Endothelial cell of umbilical vein (primary cell): ENCODE measurements around the gene RAD50. TPM values are rescaled to one million over a fixed set of nuclear protein-coding genes. Genes with fewer than 3 reads are reported as not detected.

Experiments used
- BruUV-seq: library from RNA; stranded (reverse); fragments of 400-500 nt; replicated peaks from 2 replicates; lab custom pipeline; 2021; lab: Mats Ljungman, UMichigan
- CTCF ChIA-PET: fragments of 300-600, 350-600 bp; sonication (Branson Sonifier 250); formaldehyde crosslinking; loops from one replicate; lab custom pipeline; 2021; ENCODE audit warnings: antibody characterized with exemption, inconsistent platforms; lab: Charles Lee
- POLR2A ChIA-PET: fragments of 300-600, 350-600 bp; sonication (Branson Sonifier 250); formaldehyde crosslinking; loops from one replicate; lab custom pipeline; 2021; ENCODE audit warnings: antibody characterized with exemption, inconsistent platforms; lab: Charles Lee
- DNase-seq: peaks from one replicate; pipeline ENCODE4 v3.0.0-alpha.2; 2011; ENCODE audit warnings: low read depth, low spot score
- FAIRE-seq: peaks from 2 replicates; lab custom pipeline; 2011; peaks lifted over from hg19 to GRCh38; lab: Jason Lieb, UNC
- H2AFZ ChIP-seq: 2 replicates; pipeline ENCODE4 v1.6.0; 2012; ENCODE audit warnings: low read depth, low read length, control low read depth, inconsistent platforms
- H3K27ac ChIP-seq: 2 replicates; pipeline ENCODE4 v1.5.1; 2011; ENCODE audit warnings: low read depth, mild to moderate bottlenecking, control low read depth, low read length, moderate library complexity; ENCODE audit not compliant: insufficient read depth
- H3K27me3 ChIP-seq, 2 experiments: 2 replicates each; pipeline versions ENCODE4 v1.6.0 to v1.6.1; 2011; ENCODE audit warnings: low read length in 2 of 2, mixed read lengths in 1 of 2; ENCODE audit not compliant: control insufficient read depth in 2 of 2, insufficient read depth in 2 of 2
- H3K36me3 ChIP-seq, 2 experiments: 2 replicates in 1 of 2; 3 replicates in 1 of 2; pipeline ENCODE4 v1.5.1; 2011; ENCODE audit warnings: low read length in 2 of 2, mild to moderate bottlenecking in 1 of 2, moderate library complexity in 1 of 2; ENCODE audit not compliant: control insufficient read depth in 2 of 2, insufficient read depth in 2 of 2; ENCODE audit errors: extremely low read depth in 1 of 2
- H3K4me1 ChIP-seq: 3 replicates; pipeline ENCODE4 v1.5.1; 2011; ENCODE audit warnings: mild to moderate bottlenecking, low read length; ENCODE audit not compliant: control insufficient read depth, insufficient read depth; ENCODE audit errors: extremely low read depth
- H3K4me2 ChIP-seq: 2 replicates; pipeline ENCODE4 v1.6.1; 2011; ENCODE audit warnings: low read length, control low read depth, mixed read lengths; ENCODE audit not compliant: insufficient read depth
- H3K4me3 ChIP-seq, 3 experiments: fragments of 200-600 bp in 1 of 3; sonication (generic), shearing (Covaris generic) in 1 of 3; replicated peaks in 1 of 3; 2 replicates each; pipeline ENCODE4 v1.5.1; 2011 to 2016; ENCODE audit warnings: control low read depth in 3 of 3, low read length in 3 of 3, mild to moderate bottlenecking in 2 of 3, inconsistent platforms in 1 of 3, low read depth in 1 of 3, moderate library complexity in 1 of 3; ENCODE audit not compliant: insufficient read depth in 1 of 3
- H3K79me2 ChIP-seq: 2 replicates; pipeline ENCODE4 v1.6.0; 2012; ENCODE audit warnings: low read length, inconsistent platforms; ENCODE audit not compliant: control insufficient read depth, insufficient read depth
- H3K9ac ChIP-seq: replicated peaks from 2 replicates; pipeline ENCODE3; 2011; ENCODE audit warnings: low read length, control low read depth; ENCODE audit not compliant: insufficient read depth; ENCODE audit errors: extremely low read depth
- H3K9me1 ChIP-seq: replicated peaks from 3 replicates; pipeline ENCODE4 v1.6.0; 2011; ENCODE audit warnings: mild to moderate bottlenecking, low read length; ENCODE audit not compliant: control insufficient read depth, insufficient read depth; ENCODE audit errors: extremely low read depth
- H3K9me3 ChIP-seq: replicated peaks from 2 replicates; pipeline ENCODE4 v1.5.1; 2012; ENCODE audit warnings: low read length, inconsistent platforms; ENCODE audit not compliant: control insufficient read depth, insufficient read depth
- H4K20me1 ChIP-seq: replicated peaks from 2 replicates; pipeline ENCODE3; 2011; ENCODE audit warnings: mild to moderate bottlenecking, low read length; ENCODE audit not compliant: control insufficient read depth, insufficient read depth; ENCODE audit errors: extremely low read depth
- EZH2 ChIP-seq: IDR thresholded peaks from 2 replicates; pipeline ENCODE4 v1.6.1; 2012; ENCODE audit warnings: borderline replicate concordance, low read depth, mild to moderate bottlenecking, moderate library complexity, low read length, inconsistent platforms; ENCODE audit not compliant: severe bottlenecking
- FOS ChIP-seq: IDR thresholded peaks from 2 replicates; pipeline ENCODE4 v1.6.1; 2011; ENCODE audit warnings: mild to moderate bottlenecking, low read length, moderate library complexity, borderline replicate concordance; ENCODE audit not compliant: insufficient read depth
- GATA2 ChIP-seq: IDR thresholded peaks from 2 replicates; pipeline ENCODE4 v1.7.0; 2011; ENCODE audit warnings: low read depth, mild to moderate bottlenecking, moderate library complexity, mixed read lengths, low read length; ENCODE audit not compliant: insufficient read length, insufficient read depth
- JUN ChIP-seq: IDR thresholded peaks from 2 replicates; pipeline ENCODE4 v1.6.1; 2011; ENCODE audit warnings: borderline replicate concordance, low read depth; ENCODE audit not compliant: insufficient read length, insufficient read depth
- MYC ChIP-seq: IDR thresholded peaks from one replicate; pipeline ENCODE4 v1.6.1; 2011; ENCODE audit warnings: mild to moderate bottlenecking, low read depth, low read length
- POLR2A ChIP-seq: IDR thresholded peaks from 2 replicates; pipeline ENCODE4 v1.6.1; 2012; ENCODE audit warnings: low read depth, mild to moderate bottlenecking, control low read depth, low read length
- POLR2AphosphoS5 ChIP-seq: IDR thresholded peaks from 2 replicates; pipeline ENCODE4 v1.6.1; 2012; ENCODE audit warnings: low read depth, mild to moderate bottlenecking, control low read depth, low read length, moderate library complexity; ENCODE audit not compliant: insufficient read depth
- dilution Hi-C: fragments of 300-500 bp; cut with MboI; formaldehyde crosslinking; loops from one replicate; pipeline ENCODE4 v1.15.0; 2019; ENCODE audit warnings: low sequenced_read_pairs; ENCODE audit not compliant: extremely low pct_ligation_motif_present
- intact Hi-C: fragments of 100-400 bp; cut with micrococcal nuclease; formaldehyde crosslinking; loops from one replicate; pipeline ENCODE4 v1.10.0; 2022
- polyA plus RNA-seq, 4 experiments: library from polyadenylated mRNA; depleted of rRNA in 3 of 4; stranded (reverse) in 3 of 4; unstranded in 1 of 4; fragments of >200 nt; gene quantifications; 2 replicates each; pipeline versions ENCODE4 v1.2.1 to v1.2.3, GENCODE V29; 2011 to 2012; ENCODE audit warnings: missing spikeins in 1 of 4
- total RNA-seq: library from RNA; stranded (reverse); gene quantifications from 2 replicates; pipeline ENCODE4 v1.2.3, GENCODE V29; 2021
- TF ChIP-seq, protein P1 (sequence below), 2 donors: IDR thresholded peaks; 1 replicate in 1 of 2; 2 replicates in 1 of 2; pipeline ENCODE4 v1.5.1; 2011; ENCODE audit warnings: low read length in 2 of 2, mild to moderate bottlenecking in 2 of 2, moderate library complexity in 2 of 2, control low read depth in 1 of 2, inconsistent platforms in 1 of 2, low read depth in 1 of 2; ENCODE audit not compliant: insufficient read depth in 1 of 2; ENCODE audit errors: extremely low read depth in 1 of 2
- TF ChIP-seq, protein P2 (sequence below): IDR thresholded peaks from 2 replicates; pipeline ENCODE4 v1.6.1; 2011; ENCODE audit not compliant: insufficient read depth, insufficient read length

The RAD50 gene
- total and polyA plus RNA-seq, 2 donors (not counting 3 experiments of a cell fraction or from before 2014, with no cell fraction given) = 6.1 to 20.4 TPM

GRCh38 chr5:132675936-132676689, 119.3 kb downstream of the RAD50 start:
- intact Hi-C loops = loop anchor here (1.0 kb wide), 1 partner anchor 13 kb away; no protein-coding TSS in a partner anchor
- no TSS peak for BruUV-seq
- Histone ChIP-seq H2AFZ (no peak overlapping the region), H3K4me3 (no peak overlapping the region), H3K4me2 (no peak overlapping the region), H3K9ac (no peak overlapping the region), H3K27ac (no peak overlapping the region), H3K36me3 (no peaks in the 10 kb centered on the region), H3K9me1 (no peaks in the 10 kb centered on the region), H3K9me3 (no peaks in the 10 kb centered on the region), H4K20me1 (no peaks in the 10 kb centered on the region), H3K4me1 (peaks cover 13% of the 10 kb centered on the region), H3K79me2 (no peaks in the 10 kb centered on the region), H3K27me3 (no peaks in the 10 kb centered on the region)
- FAIRE-seq (no peak), DNase-seq (no peak)
- POLR2A ChIA-PET = no interaction called here
- dilution Hi-C loops = no loop called here
- TF ChIP-seq FOS (no peak), POLR2A (no peak), EZH2 (no peak), MYC (no peak), POLR2AphosphoS5 (no peak), JUN (no peak), GATA2 (no peak)
- TF ChIP-seq, protein P1, sequence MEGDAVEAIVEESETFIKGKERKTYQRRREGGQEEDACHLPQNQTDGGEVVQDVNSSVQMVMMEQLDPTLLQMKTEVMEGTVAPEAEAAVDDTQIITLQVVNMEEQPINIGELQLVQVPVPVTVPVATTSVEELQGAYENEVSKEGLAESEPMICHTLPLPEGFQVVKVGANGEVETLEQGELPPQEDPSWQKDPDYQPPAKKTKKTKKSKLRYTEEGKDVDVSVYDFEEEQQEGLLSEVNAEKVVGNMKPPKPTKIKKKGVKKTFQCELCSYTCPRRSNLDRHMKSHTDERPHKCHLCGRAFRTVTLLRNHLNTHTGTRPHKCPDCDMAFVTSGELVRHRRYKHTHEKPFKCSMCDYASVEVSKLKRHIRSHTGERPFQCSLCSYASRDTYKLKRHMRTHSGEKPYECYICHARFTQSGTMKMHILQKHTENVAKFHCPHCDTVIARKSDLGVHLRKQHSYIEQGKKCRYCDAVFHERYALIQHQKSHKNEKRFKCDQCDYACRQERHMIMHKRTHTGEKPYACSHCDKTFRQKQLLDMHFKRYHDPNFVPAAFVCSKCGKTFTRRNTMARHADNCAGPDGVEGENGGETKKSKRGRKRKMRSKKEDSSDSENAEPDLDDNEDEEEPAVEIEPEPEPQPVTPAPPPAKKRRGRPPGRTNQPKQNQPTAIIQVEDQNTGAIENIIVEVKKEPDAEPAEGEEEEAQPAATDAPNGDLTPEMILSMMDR (IDR thresholded peaks at IDR 0.05; ENCODE audit: extremely low read depth in 1 of 2, insufficient read depth in 1 of 2, low read depth in 1 of 2, low read length in 2 of 2) = no peak
- TF ChIP-seq, protein P2, sequence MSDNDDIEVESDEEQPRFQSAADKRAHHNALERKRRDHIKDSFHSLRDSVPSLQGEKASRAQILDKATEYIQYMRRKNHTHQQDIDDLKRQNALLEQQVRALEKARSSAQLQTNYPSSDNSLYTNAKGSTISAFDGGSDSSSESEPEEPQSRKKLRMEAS = no peak
- CTCF ChIA-PET = interaction anchor here (1.0 to 1.5 kb wide), 2 partner anchors 18 to 71 kb away, joined by 3 to 5 read pairs; partner anchors contain the start of gene CCNI2
